DOHH2 (cell line): Measurements from ENCODE around the gene KRT85.

Source experiments
- H3F3A ChIP-seq: fragments of 200-600 bp; sonication (generic), shearing (Covaris generic); 2 replicates; pipeline ENCODE4 v1.6.0; 2016; ENCODE audit warnings: antibody characterized with exemption, mild to moderate bottlenecking; ENCODE audit not compliant: control insufficient read depth, insufficient read depth
- H3K27ac ChIP-seq: fragments of 200-600 bp; sonication (generic); 2 replicates; pipeline ENCODE4 v1.5.1; 2014; ENCODE audit warnings: low read depth, mild to moderate bottlenecking, low read length, moderate library complexity
- H3K27me3 ChIP-seq: fragments of 200-600 bp; sonication (generic); 2 replicates; pipeline ENCODE4 v1.6.1; 2014; ENCODE audit warnings: mild to moderate bottlenecking, low read length, mixed read lengths; ENCODE audit not compliant: control insufficient read depth
- H3K36me3 ChIP-seq: fragments of 200-600 bp; sonication (generic); 2 replicates; pipeline ENCODE4 v1.6.1; 2014; ENCODE audit warnings: mild to moderate bottlenecking, low read length, moderate library complexity, mixed read lengths; ENCODE audit not compliant: control insufficient read depth
- H3K4me1 ChIP-seq: fragments of 200-600 bp; sonication (generic); 2 replicates; pipeline ENCODE4 v1.6.1; 2014; ENCODE audit warnings: mild to moderate bottlenecking, low read length, mixed read lengths; ENCODE audit not compliant: control insufficient read depth
- H3K4me2 ChIP-seq: fragments of 200-600 bp; sonication (generic); 2 replicates; pipeline ENCODE4 v1.6.0; 2014; ENCODE audit warnings: mild to moderate bottlenecking, low read length, moderate library complexity
- H3K4me3 ChIP-seq: fragments of 200-600 bp; sonication (generic); 2 replicates; pipeline ENCODE4 v1.5.1; 2014; ENCODE audit warnings: mild to moderate bottlenecking, low read length, mixed read lengths
- H3K79me2 ChIP-seq: fragments of 200-600 bp; sonication (generic); 2 replicates; pipeline ENCODE4 v1.6.1; 2014; ENCODE audit warnings: mild to moderate bottlenecking, low read length, mixed read lengths; ENCODE audit not compliant: control insufficient read depth
- H3K9me2 ChIP-seq: fragments of 200-600 bp; sonication (generic); replicated peaks from 2 replicates; pipeline ENCODE4 v1.6.1; 2014; ENCODE audit warnings: mild to moderate bottlenecking, low read length, mixed read lengths; ENCODE audit not compliant: control insufficient read depth
- H3K9me3 ChIP-seq: fragments of 200-600 bp; sonication (generic); 2 replicates; pipeline ENCODE4 v1.6.1; 2014; ENCODE audit warnings: antibody characterized with exemption, low read length, mixed read lengths; ENCODE audit not compliant: control insufficient read depth, insufficient read depth
- H4K20me1 ChIP-seq: fragments of 200-600 bp; sonication (generic); 2 replicates; pipeline ENCODE4 v1.6.0; 2014; ENCODE audit warnings: low read depth, mild to moderate bottlenecking, antibody characterized with exemption, low read length, moderate library complexity; ENCODE audit not compliant: control insufficient read depth, insufficient read depth
- CTCF ChIP-seq: fragments of 200-600 bp; sonication (generic); IDR thresholded peaks from one replicate; pipeline ENCODE4 v1.5.1; 2014; ENCODE audit warnings: antibody characterized with exemption, mild to moderate bottlenecking, low read depth, low read length; ENCODE audit not compliant: poor library complexity, severe bottlenecking
- EZH2phosphoT487 ChIP-seq: fragments of 200-600 bp; sonication (generic); IDR thresholded peaks from 2 replicates; pipeline ENCODE4 v1.6.1; 2017; ENCODE audit warnings: borderline replicate concordance, mild to moderate bottlenecking, antibody characterized with exemption, low read length, moderate library complexity, mixed read lengths

The KRT85 gene

GRCh38 chr12:52385226-52385702, 18.0 kb upstream of the KRT85 start, which contains the start of gene KRT84:
Gene KRT84, minus strand, starts transcription at chr12:52385652. Its CDS starts 67 bp downstream, at chr12:52385585.
- no peaks in the 10 kb centered on the region for H3K9me3 ChIP-seq
- no peaks in the 10 kb centered on the region for H3F3A ChIP-seq
- H3K9me2 ChIP-seq, result no peaks in the 10 kb centered on the region
- no peaks in the 10 kb centered on the region for H3K4me1 ChIP-seq
- H3K27me3 ChIP-seq, result peaks cover 25% of the 10 kb centered on the region
- no peak within 1 kb of the TSS for H3K4me2 ChIP-seq
- no peaks in the 10 kb centered on the region for H4K20me1 ChIP-seq
- no peak within 1 kb of the TSS for H3K27ac ChIP-seq
- H3K79me2 ChIP-seq, result no peaks in the 10 kb centered on the region
- H3K4me3 ChIP-seq, result no peak within 1 kb of the TSS
- no peak for TF ChIP-seq CTCF
- TF ChIP-seq EZH2phosphoT487, result no peak
- no peaks in the 10 kb centered on the region for H3K36me3 ChIP-seq

- H3K27ac ChIP-seq, result no peak overlapping the region
- TF ChIP-seq CTCF (no peak), EZH2phosphoT487 (no peak)
These were observed 16.1 kb upstream of the KRT85 start for GRCh38 chr12:52383331-52383730.

GRCh38 chr12:52382854-52383253, 15.6 kb upstream of the KRT85 start:
- no peak overlapping the region for H3K4me2 ChIP-seq
- TF ChIP-seq EZH2phosphoT487 (no peak), CTCF (no peak)
- H4K20me1 ChIP-seq, result no peaks in the 10 kb centered on the region
- H3K9me3 ChIP-seq, result no peaks in the 10 kb centered on the region
- no peaks in the 10 kb centered on the region for H3K4me1 ChIP-seq
- no peak overlapping the region for H3K4me3 ChIP-seq
- no peak overlapping the region for H3K27ac ChIP-seq
- H3K9me2 ChIP-seq, result no peaks in the 10 kb centered on the region
- peaks cover 16% of the 10 kb centered on the region for H3K27me3 ChIP-seq
- no peaks in the 10 kb centered on the region for H3K79me2 ChIP-seq
- no peaks in the 10 kb centered on the region for H3F3A ChIP-seq
- H3K36me3 ChIP-seq, result no peaks in the 10 kb centered on the region

More at GRCh38 chr12:52383331-52383730, 16.1 kb upstream of the KRT85 start:
- Histone ChIP-seq H3K9me2 (no peaks in the 10 kb centered on the region), H4K20me1 (no peaks in the 10 kb centered on the region), H3K4me3 (no peak overlapping the region), H3K4me1 (no peaks in the 10 kb centered on the region), H3F3A (no peaks in the 10 kb centered on the region), H3K79me2 (no peaks in the 10 kb centered on the region), H3K4me2 (no peak overlapping the region), H3K27me3 (peaks cover 20% of the 10 kb centered on the region), H3K36me3 (no peaks in the 10 kb centered on the region), H3K9me3 (no peaks in the 10 kb centered on the region)

GRCh38 chr12:52381206-52381605, 13.9 kb upstream of the KRT85 start:
- Histone ChIP-seq H3K4me1 (no peaks in the 10 kb centered on the region), H3K4me2 (no peak overlapping the region), H4K20me1 (no peaks in the 10 kb centered on the region), H3K4me3 (no peak overlapping the region), H3K36me3 (no peaks in the 10 kb centered on the region), H3K27ac (no peak overlapping the region), H3K9me2 (no peaks in the 10 kb centered on the region), H3K9me3 (no peaks in the 10 kb centered on the region), H3K79me2 (no peaks in the 10 kb centered on the region), H3F3A (no peaks in the 10 kb centered on the region), H3K27me3 (peaks cover 15% of the 10 kb centered on the region)
- TF ChIP-seq CTCF (no peak), EZH2phosphoT487 (no peak)
